Measurements from ENCODE around the gene TRABD.
A peak's percentile ranks its signal among the peaks of the same experiment; 100 is the strongest.
"Not testable (repeated sequence)": the region's sequence is repeated elsewhere in the genome, so short reads cannot be mapped to it uniquely, and the experiment has no call there.

The TRABD gene, protein sequence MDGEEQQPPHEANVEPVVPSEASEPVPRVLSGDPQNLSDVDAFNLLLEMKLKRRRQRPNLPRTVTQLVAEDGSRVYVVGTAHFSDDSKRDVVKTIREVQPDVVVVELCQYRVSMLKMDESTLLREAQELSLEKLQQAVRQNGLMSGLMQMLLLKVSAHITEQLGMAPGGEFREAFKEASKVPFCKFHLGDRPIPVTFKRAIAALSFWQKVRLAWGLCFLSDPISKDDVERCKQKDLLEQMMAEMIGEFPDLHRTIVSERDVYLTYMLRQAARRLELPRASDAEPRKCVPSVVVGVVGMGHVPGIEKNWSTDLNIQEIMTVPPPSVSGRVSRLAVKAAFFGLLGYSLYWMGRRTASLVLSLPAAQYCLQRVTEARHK

DNA sequence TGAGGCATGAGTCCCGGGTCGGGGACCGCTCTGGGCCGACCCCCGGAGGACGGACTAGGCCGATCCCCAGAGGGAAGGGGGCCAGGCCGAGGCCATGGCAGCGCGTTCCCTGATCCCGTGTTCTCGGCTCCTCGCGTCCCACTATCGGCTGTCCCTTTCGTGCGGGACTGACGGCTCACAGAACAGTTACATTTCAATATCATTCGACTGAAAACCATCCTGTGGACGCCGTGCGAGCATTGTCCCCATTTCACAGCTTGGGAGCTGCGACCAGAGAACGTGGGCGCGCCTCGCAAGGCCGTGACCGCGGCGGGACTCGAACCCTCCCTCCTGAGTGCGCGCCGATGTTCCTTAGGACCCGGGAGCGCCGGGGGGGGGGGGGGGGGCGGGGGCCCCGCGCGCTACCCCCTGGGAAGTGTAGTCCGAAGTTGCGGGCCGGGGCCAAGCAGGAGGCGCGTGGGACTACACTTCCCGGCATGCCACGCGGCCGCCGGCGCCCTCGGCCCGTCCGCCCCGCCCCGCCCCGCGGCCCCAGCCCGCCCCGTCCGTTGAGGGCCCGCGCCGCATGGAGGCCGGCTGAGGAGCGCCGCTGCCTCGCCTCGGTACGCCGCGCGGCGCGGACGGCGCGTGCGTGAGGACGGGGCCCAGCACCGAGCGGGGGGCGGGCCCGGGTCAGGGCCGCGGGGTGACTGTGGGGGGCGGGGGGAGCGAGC is at the start of gene TRABD:
TSS of gene TRABD (plus strand) at position 539 of the 713 bp plus-strand sequence. CDS start 7,148 bp downstream, outside the sequence.
- peak; percentile 92 for DNase-seq

DNA sequence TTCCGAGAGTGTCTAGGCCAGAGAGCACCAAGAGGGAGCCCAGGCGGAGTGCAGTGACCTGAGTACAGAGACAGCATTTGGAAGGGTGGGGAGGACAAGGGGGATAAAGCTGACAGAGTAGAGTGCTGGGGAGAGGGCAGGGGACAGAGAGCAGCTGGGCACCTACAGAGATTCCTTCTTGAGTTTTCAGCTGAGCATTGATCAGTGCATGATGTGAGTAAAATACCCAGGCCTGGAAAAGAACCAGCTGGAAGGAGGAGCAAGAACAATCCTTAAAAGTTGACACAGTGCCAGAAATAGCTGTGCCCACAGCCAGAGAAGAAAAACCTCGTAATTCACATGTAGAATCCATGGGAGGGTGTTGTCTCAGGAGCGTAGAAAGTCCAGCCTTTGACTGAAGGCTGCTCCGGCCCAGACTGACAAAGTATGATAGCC is 49.1 kb upstream of the TRABD start:
- no peak for DNase-seq

DNA sequence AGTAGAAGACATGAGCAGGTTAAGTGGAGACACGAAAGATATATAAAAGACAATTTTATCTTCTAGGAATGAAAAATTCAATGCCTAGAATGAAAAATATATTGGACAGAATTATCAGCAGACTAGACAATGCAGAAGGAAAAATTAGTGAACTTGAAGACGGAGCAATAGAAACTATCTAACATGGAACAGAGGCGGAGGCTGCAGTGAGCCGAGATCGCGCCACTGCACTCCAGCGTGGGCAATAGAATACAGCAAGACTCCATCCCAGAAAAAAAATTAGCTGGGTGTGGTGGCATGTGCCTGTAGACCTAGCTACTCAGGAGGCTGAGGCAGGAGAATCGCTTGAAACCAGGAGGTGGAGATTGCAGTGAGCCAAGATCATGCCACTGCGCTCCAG is 48.4 kb upstream of the TRABD start:
- not testable (repeated sequence) for DNase-seq

- DNase-seq, result no peak
Observed at GRCh38 chr22:50138041-50138440, 47.7 kb upstream of the TRABD start.

GRCh38 chr22:50138988-50139387 is 46.7 kb upstream of the TRABD start:
- no peak for DNase-seq

DNA sequence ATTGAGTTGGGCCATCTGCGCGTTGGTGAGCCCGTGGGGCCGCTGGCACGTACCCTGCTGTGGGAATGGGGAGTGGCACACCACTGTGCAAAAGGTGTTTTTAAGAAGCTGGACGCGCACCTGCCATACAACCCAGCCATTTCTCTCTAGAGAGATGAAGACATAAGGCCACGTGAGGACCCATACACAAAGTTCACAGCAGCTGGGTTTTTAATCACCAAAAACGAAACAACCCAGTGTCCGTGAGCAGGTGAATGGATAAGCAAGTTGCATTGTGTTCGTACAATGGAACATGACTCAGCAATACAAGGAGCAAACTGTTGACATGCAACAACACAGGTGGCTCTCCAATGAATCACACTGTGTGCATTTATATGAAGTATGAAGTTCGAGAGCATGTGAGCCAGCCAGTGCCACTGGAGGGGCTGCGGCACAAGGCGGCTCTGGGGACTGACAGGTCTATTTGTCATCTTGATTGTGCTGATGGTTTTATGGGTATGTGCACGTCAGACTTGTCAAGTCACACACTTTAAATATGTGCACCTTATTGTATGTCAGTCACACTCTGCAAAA is 45.8 kb upstream of the TRABD start:
- DNase-seq, result no peak

DNA sequence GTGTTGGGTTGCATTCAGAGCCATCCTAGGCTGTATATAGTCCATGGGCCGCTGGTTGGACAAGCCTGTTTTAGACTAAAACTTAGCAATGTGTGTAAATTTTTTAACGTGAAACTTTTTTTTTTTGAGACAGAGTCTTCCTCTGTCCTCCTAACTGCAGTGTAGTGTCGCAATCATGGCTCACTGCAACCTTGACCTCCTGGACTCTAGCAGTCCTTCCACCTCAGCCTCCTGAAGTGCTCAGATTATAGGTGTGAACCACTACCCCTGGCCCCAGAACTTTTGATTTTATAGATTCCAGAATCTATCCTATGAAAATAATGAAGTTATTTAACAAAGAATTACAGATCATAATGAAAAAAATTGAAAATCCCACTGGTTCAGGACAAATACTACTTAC is 45.1 kb upstream of the TRABD start:
- no peak for DNase-seq

- no peak for DNase-seq
Observed at GRCh38 chr22:50141462-50141861, 44.3 kb upstream of the TRABD start.

DNA sequence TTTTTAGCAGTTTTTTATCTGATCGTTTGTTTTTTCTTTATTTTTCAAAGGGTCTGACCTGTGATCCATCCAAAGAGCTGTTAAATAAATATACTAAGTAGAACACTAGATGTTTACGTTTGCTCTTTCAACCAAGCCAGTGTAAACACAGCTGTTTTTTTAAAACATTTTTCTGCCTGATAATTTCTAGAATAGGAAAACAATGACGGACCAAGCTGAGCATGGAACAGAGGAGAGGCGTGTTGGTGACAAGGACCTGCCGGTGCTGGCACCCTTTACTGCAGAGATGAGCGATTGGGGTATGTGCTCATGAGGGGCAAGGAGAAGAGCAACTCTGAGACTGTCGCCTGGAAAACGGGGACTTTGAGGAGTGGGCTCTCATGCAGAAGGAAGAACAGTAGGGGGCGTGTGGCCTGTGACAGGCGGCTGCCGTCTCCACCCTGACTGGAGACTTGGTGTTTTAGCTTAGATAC is 43.8 kb upstream of the TRABD start:
- DNase-seq, result no peak

DNA sequence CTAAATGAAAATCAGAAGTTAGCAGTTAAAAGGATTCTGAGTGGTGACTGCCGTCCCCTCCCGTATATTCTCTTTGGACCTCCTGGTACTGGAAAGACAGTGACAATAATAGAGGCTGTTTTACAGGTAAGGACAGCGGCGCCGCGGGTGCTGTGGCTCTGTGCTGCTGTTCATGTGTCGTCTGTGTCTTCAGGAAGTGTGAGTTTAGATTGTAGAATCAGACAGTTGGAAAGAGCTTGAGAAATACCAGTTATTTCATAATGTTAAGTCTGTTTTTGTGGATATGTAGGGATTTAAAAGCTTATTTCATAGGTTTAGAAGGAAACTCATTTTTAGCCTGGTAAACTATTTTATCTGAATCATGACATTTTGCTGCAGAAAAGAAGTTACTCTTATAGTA is 42.6 kb upstream of the TRABD start:
- DNase-seq, result no peak

- DNase-seq, result no peak
Observed at GRCh38 chr22:50144005-50144614, 41.6 kb upstream of the TRABD start.

DNA sequence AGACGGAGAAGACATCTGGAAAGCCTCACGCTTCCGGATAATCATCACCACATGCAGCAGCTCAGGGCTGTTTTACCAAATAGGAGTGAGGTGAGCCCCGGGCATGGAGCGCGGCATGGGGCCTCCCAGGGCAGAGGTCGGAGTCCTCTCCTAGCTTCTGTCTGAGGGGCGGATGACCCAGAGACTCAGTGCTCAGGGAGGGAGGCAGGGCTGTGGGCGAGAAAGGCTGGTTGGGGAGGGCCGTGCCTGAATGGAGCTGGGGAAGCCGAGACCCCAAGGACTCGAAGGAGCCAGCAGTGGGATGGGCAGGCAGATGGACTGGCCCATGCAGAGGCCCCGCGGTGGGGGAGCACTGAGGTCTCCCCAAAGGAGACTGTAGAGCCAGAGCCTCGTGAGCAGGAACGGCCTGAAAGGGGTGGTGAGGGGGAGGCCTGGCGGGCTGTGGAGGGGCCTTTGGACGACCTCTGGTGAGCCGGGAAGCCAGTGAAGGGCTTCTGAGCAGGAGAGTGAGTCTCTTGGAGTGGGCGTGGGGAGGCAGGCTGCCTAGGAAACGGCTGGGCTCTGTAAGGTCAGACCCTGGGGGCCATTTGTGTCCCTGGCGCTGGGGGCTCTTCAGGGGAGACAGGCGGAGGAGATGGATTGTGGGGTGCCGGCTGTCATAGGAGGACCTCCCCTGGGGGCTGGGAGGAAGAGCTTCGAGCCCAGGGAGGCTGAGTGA is 39.8 kb upstream of the TRABD start:
- peak; percentile 6 for DNase-seq

DNA sequence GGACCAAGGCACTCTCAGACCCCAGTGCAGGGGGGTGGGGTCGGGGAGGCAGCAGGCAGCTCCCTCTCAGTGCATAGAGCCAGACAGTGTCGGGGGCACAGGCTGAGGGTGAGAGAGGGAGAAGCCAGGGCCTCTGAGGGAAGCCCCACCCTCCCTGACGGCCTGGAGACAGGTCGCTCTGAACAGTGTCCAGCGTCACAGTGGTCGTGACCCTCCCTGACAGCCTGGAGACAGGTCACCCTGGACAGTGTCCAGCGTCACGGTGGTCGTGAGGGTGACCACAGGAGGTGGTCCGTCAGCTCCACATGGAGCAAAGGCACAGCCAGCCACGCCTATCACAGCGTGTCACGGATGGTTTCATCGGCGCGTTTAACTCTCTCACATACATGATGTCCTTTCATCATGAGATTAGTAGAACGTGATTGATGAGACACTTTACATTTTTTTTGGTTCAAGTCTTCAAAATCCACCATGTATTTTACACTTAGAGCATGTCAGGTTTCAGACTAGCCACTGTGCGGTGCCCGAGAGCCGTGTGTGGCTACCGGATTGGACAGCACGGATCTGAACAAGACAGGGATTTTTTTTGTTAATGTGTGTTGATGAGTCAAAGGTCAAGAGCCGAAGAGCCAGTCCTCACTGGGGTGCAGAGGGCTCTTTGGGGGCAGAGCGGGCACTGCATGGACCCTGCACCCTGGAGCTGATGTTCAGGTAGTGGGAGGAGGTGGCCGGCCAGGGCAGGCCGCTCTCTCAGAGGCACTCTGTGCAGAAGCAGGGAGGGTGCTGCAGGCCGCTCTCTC is 39.1 kb upstream of the TRABD start:
- peak; percentile 72 for DNase-seq

DNA sequence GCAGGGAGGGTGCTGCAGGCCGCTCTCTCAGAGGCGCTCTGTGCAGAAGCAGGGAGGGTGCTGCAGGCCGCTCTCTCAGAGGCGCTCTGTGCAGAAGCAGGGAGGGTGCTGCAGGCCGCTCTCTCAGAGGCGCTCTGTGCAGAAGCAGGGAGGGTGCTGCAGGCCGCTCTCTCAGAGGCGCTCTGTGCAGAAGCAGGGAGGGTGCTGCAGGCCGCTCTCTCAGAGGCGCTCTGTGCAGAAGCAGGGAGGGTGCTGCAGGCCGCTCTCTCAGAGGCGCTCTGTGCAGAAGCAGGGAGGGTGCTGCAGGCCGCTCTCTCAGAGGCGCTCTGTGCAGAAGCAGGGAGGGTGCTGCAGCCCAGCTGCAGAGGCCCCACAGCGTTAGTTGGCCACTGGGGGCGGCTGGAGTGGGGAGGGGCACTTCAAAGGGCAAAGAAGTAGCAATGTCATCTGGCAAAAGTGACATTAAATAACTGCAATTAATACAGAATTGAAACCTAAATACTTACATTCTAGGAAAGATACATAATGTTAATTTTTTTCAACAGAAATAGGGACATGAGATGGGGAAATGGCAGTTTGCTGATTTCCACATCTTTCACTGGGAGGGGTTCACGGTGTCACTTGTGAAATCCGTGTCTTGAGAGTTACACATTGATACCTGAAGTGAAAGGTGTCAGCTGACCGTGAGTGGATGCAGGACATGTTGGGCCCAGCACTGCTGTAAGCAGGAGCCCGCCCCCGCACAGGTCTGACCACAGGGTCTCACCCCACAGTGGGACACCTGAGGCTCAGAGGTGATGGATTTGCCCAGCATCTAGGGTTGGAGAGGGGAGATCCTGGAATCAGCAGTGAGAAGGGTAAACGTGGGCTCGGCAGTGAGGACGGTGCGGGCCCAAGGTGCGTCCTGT is 38.2 kb upstream of the TRABD start:
- DNase-seq, result not testable (repeated sequence)

DNA sequence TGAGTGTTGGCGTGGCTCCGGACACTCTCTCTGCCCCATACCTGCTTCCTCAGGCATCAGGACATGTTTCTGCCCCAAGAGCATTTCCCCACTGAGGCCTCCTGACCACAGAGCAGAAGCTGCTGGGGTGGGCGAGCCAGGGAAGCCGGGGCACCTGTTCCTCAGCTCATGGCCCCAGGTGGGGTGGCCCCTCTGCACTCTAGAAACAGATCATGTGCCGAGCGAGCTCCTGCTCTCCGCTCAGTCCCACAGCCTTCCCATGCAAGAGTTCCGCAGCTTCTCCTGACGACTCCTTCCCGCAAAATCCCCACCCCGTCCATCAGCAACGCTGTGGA is 37.6 kb upstream of the TRABD start:
- no peak for DNase-seq

DNA sequence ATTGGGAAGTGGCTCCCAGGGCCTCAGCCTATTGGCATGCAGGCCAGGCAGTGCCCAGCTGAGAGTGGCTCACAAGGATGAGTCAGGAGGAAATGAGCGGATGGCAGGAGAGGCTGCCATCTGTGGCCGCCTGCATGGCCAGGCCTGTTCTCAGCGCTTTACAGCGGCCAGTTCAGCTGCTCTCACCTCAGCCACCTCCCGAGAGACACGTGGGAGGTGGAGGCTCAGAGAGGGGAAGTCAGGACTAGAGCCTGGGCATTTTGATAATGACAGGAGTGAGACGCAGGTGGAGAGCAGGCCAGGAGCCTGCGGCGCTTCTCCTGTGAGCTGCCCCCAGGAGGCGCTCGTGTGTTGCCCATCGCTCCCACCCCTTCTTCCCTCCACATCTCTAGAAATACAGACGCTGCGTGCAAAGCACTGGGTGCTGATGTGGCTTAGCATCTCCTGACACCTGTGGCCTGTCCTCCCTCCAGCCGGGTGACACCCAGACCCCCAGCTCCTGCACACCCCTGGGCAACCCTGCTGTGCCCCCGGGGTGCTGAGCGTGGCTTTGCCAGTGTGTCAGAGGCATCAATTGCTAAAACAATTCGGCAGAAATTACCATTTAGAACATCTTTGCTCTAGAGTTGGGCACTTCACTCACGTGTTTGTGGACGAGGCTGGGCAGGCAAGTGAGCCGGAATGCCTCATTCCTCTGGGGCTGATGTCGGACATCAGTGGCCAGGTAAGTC is 36.6 kb upstream of the TRABD start:
- DNase-seq, result peak; percentile 32

DNA sequence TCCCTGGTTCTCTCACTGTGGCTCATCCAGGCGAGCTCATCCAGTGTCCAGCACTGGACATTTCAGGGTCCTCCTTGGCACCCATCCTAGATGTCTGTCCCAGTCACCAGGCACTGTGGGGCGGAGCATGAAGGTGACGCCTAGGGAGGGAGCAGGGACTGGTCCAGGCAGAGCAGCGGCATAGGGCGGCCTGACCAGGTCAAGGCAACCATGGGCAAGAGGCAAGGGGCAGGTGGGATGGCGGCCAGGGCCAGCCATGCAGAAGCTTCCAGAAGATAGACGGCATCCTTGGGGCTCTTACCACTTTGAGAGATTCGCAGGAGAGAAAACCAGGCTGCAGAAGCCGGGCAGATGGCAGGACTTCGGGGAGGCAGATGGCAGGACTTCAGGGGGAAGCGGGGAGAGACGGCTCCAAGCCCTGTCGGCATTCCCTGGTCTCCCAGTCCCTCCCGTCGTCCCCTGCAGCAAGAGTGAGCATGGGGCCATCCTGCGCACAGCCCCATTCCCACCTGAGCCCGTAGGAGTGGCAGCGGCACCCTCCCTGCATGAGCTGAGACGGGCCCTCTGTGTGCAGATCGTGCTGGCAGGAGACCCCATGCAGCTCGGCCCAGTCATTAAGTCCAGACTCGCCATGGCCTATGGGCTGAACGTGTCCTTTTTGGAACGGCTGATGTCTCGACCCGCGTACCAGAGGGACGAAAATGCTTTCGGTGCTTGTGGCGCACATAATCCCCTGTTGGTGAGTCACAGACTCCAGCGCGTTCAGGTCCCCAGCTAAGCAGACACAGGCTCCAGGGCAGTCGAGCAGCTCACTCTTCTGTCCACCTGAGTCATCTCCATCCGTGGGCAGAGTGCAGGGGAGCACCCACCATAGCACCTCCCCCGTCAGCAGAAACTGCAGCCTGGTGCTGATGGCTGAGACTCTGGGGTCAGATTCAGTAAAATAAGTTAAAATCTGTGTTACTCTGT is 35.3 kb upstream of the TRABD start:
- peak; percentile 25 for DNase-seq

- no peak for DNase-seq
Observed at GRCh38 chr22:50151571-50152537, 33.9 kb upstream of the TRABD start.

Measured in fibroblast of skin of right biceps (primary cell).